Duodenal mucosa (tissue), 2 donors: Measurements from ENCODE around the gene SMIM20.

Experiments
- H3K27ac ChIP-seq: one replicate; pipeline ENCODE4 v1.7.0; 2013; ENCODE audit warnings: low read depth, low read length
- H3K27me3 ChIP-seq, 2 donors: one replicate each; pipeline ENCODE4 v1.7.0; 2013; ENCODE audit warnings: low read length in 2 of 2, control low read depth in 1 of 2; ENCODE audit not compliant: insufficient read depth in 2 of 2, control insufficient read depth in 1 of 2
- H3K36me3 ChIP-seq, 2 donors: one replicate each; pipeline ENCODE4 v1.7.0; 2013; ENCODE audit warnings: low read length in 2 of 2, control low read depth in 1 of 2; ENCODE audit not compliant: insufficient read depth in 2 of 2, control insufficient read depth in 1 of 2
- H3K4me1 ChIP-seq, 2 donors: one replicate each; pipeline ENCODE4 v1.7.0; 2013; ENCODE audit warnings: low read length in 2 of 2, control low read depth in 1 of 2; ENCODE audit not compliant: insufficient read depth in 2 of 2, control insufficient read depth in 1 of 2
- H3K4me3 ChIP-seq, 2 donors: one replicate each; pipeline ENCODE4 v1.7.0; 2013; ENCODE audit warnings: low read length in 2 of 2, low read depth in 1 of 2
- H3K9ac ChIP-seq, 2 donors: one replicate each; pipeline ENCODE4 v1.7.0; 2013; ENCODE audit warnings: low read length in 2 of 2, low read depth in 1 of 2
- H3K9me3 ChIP-seq, 2 donors: one replicate each; pipeline ENCODE4 v1.7.0; 2013; ENCODE audit warnings: low read length in 2 of 2, control low read depth in 1 of 2; ENCODE audit not compliant: control insufficient read depth in 1 of 2

SMIM20 gene

GRCh38 chr4:25908491-25908901 lies 5.5 kb upstream of the SMIM20 start:
- Histone ChIP-seq H3K27ac (no peak overlapping the region), H3K4me1 (peaks cover 5 to 10% of the 10 kb centered on the region in 2 donors)

GRCh38 chr4:25911356-25911755 lies 2.7 kb upstream of the SMIM20 start:
- Histone ChIP-seq H3K9me3 (no peaks in the 10 kb centered on the region), H3K27me3 (no peaks in the 10 kb centered on the region), H3K4me3 (no peak overlapping the region), H3K36me3 (no peaks in the 10 kb centered on the region), H3K27ac (no peak overlapping the region), H3K9ac (no peak overlapping the region), H3K4me1 (peaks cover 17 to 18% of the 10 kb centered on the region in 2 donors)

More at GRCh38 chr4:25908491-25908901, 5.5 kb upstream of the SMIM20 start:
- no peaks in the 10 kb centered on the region for H3K27me3 ChIP-seq
- no peak overlapping the region for H3K4me3 ChIP-seq
- no peaks in the 10 kb centered on the region for H3K9me3 ChIP-seq
- no peak overlapping the region for H3K9ac ChIP-seq
- H3K36me3 ChIP-seq = no peaks in the 10 kb centered on the region

- H3K36me3 ChIP-seq = peaks cover 0 to 4% of the 10 kb centered on the region in 2 donors
- H3K9ac ChIP-seq = peak overlapping the region; percentile 79 to 80
- H3K9me3 ChIP-seq = no peaks in the 10 kb centered on the region
- peaks cover 17 to 25% of the 10 kb centered on the region in 2 donors for H3K4me1 ChIP-seq
- no peaks in the 10 kb centered on the region for H3K27me3 ChIP-seq
- H3K4me3 ChIP-seq = peak overlapping the region; percentile 87 to 89
- no peak overlapping the region for H3K27ac ChIP-seq
Measured at GRCh38 chr4:25913056-25913850, 767 bp upstream of the SMIM20 start.

- Histone ChIP-seq H3K36me3 (peaks cover 0 to 4% of the 10 kb centered on the region in 2 donors), H3K27ac (peak overlapping the region; percentile 88), H3K27me3 (no peaks in the 10 kb centered on the region), H3K9ac (peak overlapping the region; percentile 76 to 86), H3K9me3 (no peaks in the 10 kb centered on the region), H3K4me3 (peak overlapping the region; percentile 76 to 89), H3K4me1 (peaks cover 18 to 25% of the 10 kb centered on the region in 2 donors)
Measured at GRCh38 chr4:25914670-25915352, 791 bp downstream of the SMIM20 start.

GRCh38 chr4:25915353-25915705 lies 1.3 kb downstream of the SMIM20 start:
- H3K9me3 ChIP-seq = no peaks in the 10 kb centered on the region
- H3K4me1 ChIP-seq = peaks cover 22 to 25% of the 10 kb centered on the region in 2 donors
- H3K9ac ChIP-seq = peak overlapping the region in 1 of 2 donors; percentile 86
- no peak overlapping the region for H3K27ac ChIP-seq
- H3K36me3 ChIP-seq = peaks cover 0 to 4% of the 10 kb centered on the region in 2 donors
- H3K27me3 ChIP-seq = no peaks in the 10 kb centered on the region
- no peak overlapping the region for H3K4me3 ChIP-seq

- no peak overlapping the region for H3K27ac ChIP-seq
- H3K36me3 ChIP-seq = peaks cover 4 to 5% of the 10 kb centered on the region in 2 donors
- peaks cover 22 to 25% of the 10 kb centered on the region in 2 donors for H3K4me1 ChIP-seq
- H3K4me3 ChIP-seq = no peak overlapping the region
- no peak overlapping the region for H3K9ac ChIP-seq
- no peaks in the 10 kb centered on the region for H3K27me3 ChIP-seq
- no peaks in the 10 kb centered on the region for H3K9me3 ChIP-seq
Measured at GRCh38 chr4:25916870-25917269, 2.9 kb downstream of the SMIM20 start.

- Histone ChIP-seq H3K36me3 (peaks cover 9 to 14% of the 10 kb centered on the region in 2 donors), H3K27me3 (no peaks in the 10 kb centered on the region), H3K4me1 (peaks cover 14 to 16% of the 10 kb centered on the region in 2 donors), H3K27ac (no peak overlapping the region), H3K9me3 (no peaks in the 10 kb centered on the region), H3K9ac (no peak overlapping the region), H3K4me3 (peak overlapping the region in 1 of 2 donors; percentile 5)
Measured at GRCh38 chr4:25919676-25920075, 5.7 kb downstream of the SMIM20 start.

GRCh38 chr4:25921922-25922321 lies 7.9 kb downstream of the SMIM20 start:
- no peaks in the 10 kb centered on the region for H3K9me3 ChIP-seq
- no peak overlapping the region for H3K4me3 ChIP-seq
- H3K36me3 ChIP-seq = peaks cover 9 to 14% of the 10 kb centered on the region in 2 donors
- H3K4me1 ChIP-seq = peaks cover 11% of the 10 kb centered on the region in 2 donors
- no peak overlapping the region for H3K9ac ChIP-seq
- no peak overlapping the region for H3K27ac ChIP-seq
- H3K27me3 ChIP-seq = no peaks in the 10 kb centered on the region

GRCh38 chr4:25922812-25923369 lies 8.9 kb downstream of the SMIM20 start:
- Histone ChIP-seq H3K27me3 (no peaks in the 10 kb centered on the region), H3K27ac (no peak overlapping the region), H3K4me1 (peaks cover 4 to 11% of the 10 kb centered on the region in 2 donors), H3K4me3 (no peak overlapping the region), H3K9me3 (no peaks in the 10 kb centered on the region), H3K9ac (no peak overlapping the region), H3K36me3 (peaks cover 5 to 14% of the 10 kb centered on the region in 2 donors)

GRCh38 chr4:25923745-25924144 lies 9.7 kb downstream of the SMIM20 start:
- Histone ChIP-seq H3K27me3 (no peaks in the 10 kb centered on the region), H3K27ac (no peak overlapping the region), H3K4me3 (no peak overlapping the region), H3K4me1 (peaks cover 4 to 11% of the 10 kb centered on the region in 2 donors), H3K9me3 (no peaks in the 10 kb centered on the region), H3K9ac (no peak overlapping the region), H3K36me3 (peaks cover 5 to 14% of the 10 kb centered on the region in 2 donors)
